Central memory CD8-positive, alpha-beta T cell (primary cell): ENCODE results near the gene B3GNT2.

ENCODE experiments used
- ATAC-seq: fragments of 150-1000 bp; cut with Tn5 transposase; replicated peaks from 2 replicates; pipeline ENCODE4 v1.10.0; 2022; ENCODE audit warnings: mild to moderate bottlenecking, moderate FRiP score, moderate number of reproducible peaks; ENCODE audit not compliant: poor library complexity, severe bottlenecking; ENCODE audit errors: extremely low read depth
- DNase-seq, 2 donors: peaks; one replicate each; pipeline ENCODE4 v3.0.0; 2021; ENCODE audit warnings: low spot score in 2 of 2
- H3K27ac Mint-ChIP-seq: one replicate; pipeline ENCODE4 v1.8.0; 2022; ENCODE audit warnings: low read depth, mild to moderate bottlenecking, moderate library complexity, mixed read lengths
- H3K27me3 Mint-ChIP-seq: one replicate; pipeline ENCODE4 v1.8.0; 2022; ENCODE audit warnings: mixed read lengths
- H3K36me3 Mint-ChIP-seq: one replicate; pipeline ENCODE4 v1.8.0; 2022; ENCODE audit warnings: mild to moderate bottlenecking, moderate library complexity, mixed read lengths; ENCODE audit not compliant: insufficient read depth
- H3K4me1 Mint-ChIP-seq: one replicate; pipeline ENCODE4 v1.8.0; 2022; ENCODE audit warnings: mixed read lengths
- H3K4me3 Mint-ChIP-seq: one replicate; pipeline ENCODE4 v1.8.0; 2022; ENCODE audit warnings: mild to moderate bottlenecking, moderate library complexity, mixed read lengths
- H3K9me3 Mint-ChIP-seq: one replicate; pipeline ENCODE4 v1.8.0; 2022; ENCODE audit warnings: mixed read lengths

B3GNT2 gene

DNA sequence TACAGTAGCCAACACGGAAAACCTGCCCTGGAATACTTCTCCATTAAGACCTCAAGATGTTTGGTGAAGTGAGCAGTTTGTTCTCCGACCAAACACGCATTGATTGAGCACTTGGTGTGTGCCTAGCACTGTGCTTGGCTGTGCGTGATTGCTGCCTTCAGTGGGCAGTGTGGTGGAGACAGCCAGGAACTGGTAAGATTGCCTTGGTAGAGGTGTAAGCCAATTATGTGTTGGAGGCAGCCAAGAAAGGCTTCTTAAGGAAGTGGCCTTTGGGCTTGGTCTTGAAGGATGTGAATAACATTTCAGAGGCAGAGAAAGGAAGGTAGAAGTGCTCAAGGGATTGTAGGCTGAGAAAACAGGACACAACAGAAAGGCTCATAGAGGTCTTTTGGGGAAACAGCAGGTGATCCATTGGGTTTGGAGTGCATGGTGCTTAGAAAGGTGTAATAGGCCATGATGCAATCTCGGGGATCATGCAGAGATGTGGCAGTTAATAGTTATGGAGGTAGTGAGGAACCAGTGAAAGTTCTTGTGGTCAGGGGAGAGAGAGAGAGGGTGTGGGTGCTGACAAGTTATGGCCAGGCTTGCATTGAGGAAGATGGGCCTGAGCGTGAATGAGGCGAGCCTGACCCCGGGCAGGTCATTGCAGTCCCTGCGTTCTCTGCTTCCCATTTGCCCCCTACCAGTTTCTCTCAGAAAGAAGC, 6.3 kb downstream of the B3GNT2 start:
- Mint-ChIP-seq H3K27me3 (no peaks in the 10 kb centered on the region), H3K4me3 (peak overlapping the region; percentile 71), H3K27ac (peak overlapping the region; percentile 93), H3K36me3 (peaks cover 24% of the 10 kb centered on the region), H3K4me1 (peaks cover 93% of the 10 kb centered on the region), H3K9me3 (no peaks in the 10 kb centered on the region)
- DNase-seq (no peak), ATAC-seq (peak; percentile 25)

DNA sequence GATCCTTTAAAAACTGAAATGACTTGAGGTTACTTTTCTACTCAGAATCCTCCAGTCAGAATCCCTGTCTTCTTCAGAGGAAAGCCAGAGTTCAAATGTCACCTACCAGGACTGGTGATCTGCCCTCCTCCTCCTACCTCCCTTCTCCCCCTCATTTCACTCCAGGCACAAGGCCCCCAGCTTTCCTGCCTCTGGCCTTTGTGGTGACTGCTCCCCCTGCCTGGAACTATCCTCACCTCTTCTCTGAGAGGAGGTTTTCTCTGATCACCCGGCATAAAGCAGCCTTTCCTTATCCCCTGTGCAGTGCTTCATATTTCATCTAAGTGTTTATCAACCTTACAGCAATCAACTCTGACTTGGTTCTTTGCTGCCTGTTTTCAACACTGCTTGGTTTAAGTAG, 6.8 kb downstream of the B3GNT2 start:
- ATAC-seq (no peak), DNase-seq (no peak)
- H3K27ac Mint-ChIP-seq: peak overlapping the region; percentile 93

DNA sequence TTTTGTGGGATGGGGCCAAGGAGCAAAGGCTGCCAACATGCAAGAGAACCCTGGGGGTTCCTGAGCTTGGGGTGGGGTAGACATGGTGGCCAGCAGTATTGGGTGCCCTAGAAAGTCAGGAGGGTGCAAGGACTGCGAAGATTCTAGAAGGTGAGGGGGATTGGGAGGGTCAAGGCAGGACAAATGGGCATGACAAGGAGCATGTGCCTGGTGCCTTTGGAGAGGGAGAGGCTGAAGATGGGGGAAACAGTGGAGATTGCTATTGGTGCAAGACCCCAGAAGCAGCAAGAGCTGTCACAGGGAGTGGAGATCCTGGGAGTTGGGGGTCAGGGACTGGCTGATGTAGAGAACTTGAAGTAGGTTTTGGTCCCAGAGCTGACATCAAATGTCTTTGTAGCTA, 7.5 kb downstream of the B3GNT2 start:
- Mint-ChIP-seq H3K4me3 (peak overlapping the region; percentile 12), H3K36me3 (peaks cover 23% of the 10 kb centered on the region), H3K27ac (no peak overlapping the region), H3K9me3 (no peaks in the 10 kb centered on the region), H3K27me3 (no peaks in the 10 kb centered on the region), H3K4me1 (peaks cover 94% of the 10 kb centered on the region)
- ATAC-seq (no peak), DNase-seq (no peak)

More for the DNA sequence above, 6.8 kb downstream of the B3GNT2 start:
- Mint-ChIP-seq H3K4me3 (peak overlapping the region; percentile 71), H3K36me3 (peaks cover 23% of the 10 kb centered on the region), H3K27me3 (no peaks in the 10 kb centered on the region), H3K4me1 (peaks cover 94% of the 10 kb centered on the region), H3K9me3 (no peaks in the 10 kb centered on the region)

DNA sequence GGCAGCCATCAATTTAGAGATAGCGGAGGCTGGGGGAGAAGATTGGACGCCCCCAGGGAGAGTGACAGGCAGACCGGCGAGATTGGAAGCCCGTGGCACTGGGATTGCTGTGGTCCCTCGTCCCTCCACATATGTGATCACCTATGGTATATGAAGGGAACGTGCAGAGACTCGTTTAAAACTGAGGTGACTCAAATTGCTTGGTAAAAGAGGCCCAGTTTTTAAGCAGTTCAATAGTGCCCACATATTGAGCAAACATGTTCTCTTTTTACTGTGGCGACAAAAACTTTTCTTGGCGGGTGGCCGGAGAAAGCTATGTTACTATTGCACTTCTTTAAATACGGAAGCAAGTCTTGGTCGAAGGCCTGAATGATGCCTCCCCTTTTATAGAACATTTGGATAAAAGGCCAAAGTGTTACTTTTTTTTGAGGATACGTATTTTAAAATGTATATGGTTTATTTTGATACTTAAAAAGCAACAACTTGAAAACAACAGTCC, 9.1 kb downstream of the B3GNT2 start:
- ATAC-seq: no peak
- peak overlapping the region; percentile 88 for H3K27ac Mint-ChIP-seq
- peaks cover 31% of the 10 kb centered on the region for H3K36me3 Mint-ChIP-seq
- no peak for DNase-seq
- H3K4me1 Mint-ChIP-seq: peaks cover 97% of the 10 kb centered on the region
- peak overlapping the region; percentile 56 for H3K4me3 Mint-ChIP-seq
- H3K27me3 Mint-ChIP-seq: no peaks in the 10 kb centered on the region
- H3K9me3 Mint-ChIP-seq: no peaks in the 10 kb centered on the region

DNA sequence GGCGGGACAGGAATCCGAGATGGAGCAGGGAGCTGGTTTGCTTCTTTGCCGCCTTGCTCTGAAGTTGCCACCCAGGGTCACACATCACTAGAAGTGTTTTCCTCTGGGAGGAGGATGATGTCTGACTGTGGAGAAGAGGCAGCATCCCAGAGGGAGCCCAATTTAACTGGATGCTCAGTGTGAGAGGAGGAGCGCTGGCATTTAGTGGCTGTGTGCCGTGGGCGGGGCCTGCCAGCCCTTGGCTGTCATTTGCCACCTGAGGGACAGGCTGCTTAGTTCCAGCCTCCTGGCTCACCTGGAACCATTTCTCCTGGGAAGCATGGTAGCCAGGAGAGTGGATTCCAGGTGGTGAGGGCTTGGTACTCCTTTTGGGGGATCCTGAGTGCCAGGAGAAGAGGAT, 9.6 kb downstream of the B3GNT2 start:
- Mint-ChIP-seq H3K27ac (peak overlapping the region; percentile 88), H3K9me3 (no peaks in the 10 kb centered on the region)

DNA sequence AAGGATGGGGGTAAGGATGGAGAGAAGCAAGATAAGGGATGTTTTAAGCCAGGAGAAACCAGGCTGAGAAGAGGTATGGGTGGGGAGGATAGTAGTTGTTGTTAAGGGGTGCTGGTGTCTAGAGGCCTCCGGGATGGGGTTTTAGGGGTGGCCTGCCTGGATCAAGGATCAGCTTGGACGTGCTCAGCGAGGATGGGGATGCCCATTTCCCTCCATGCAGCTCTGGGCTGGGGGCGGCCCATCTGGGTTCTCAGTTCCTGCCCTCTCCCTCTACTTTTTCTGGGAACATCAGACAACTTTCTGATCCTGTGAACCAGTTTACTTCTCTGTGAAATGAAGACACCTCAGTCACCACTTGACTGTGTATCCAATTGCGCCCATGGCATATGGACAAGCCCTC, 10.1 kb downstream of the B3GNT2 start:
- peak overlapping the region; percentile 56 for H3K4me3 Mint-ChIP-seq
- ATAC-seq (no peak), DNase-seq (no peak)
- H3K4me1 Mint-ChIP-seq: peaks cover 97% of the 10 kb centered on the region
- H3K36me3 Mint-ChIP-seq: peaks cover 32% of the 10 kb centered on the region
- no peaks in the 10 kb centered on the region for H3K27me3 Mint-ChIP-seq
- H3K9me3 Mint-ChIP-seq: no peaks in the 10 kb centered on the region
- H3K27ac Mint-ChIP-seq: peak overlapping the region; percentile 88

More for the DNA sequence above, 9.6 kb downstream of the B3GNT2 start:
- peak overlapping the region; percentile 56 for H3K4me3 Mint-ChIP-seq
- no peaks in the 10 kb centered on the region for H3K27me3 Mint-ChIP-seq
- H3K36me3 Mint-ChIP-seq: peaks cover 30% of the 10 kb centered on the region
- ATAC-seq (no peak), DNase-seq (no peak)
- peaks cover 97% of the 10 kb centered on the region for H3K4me1 Mint-ChIP-seq

DNA sequence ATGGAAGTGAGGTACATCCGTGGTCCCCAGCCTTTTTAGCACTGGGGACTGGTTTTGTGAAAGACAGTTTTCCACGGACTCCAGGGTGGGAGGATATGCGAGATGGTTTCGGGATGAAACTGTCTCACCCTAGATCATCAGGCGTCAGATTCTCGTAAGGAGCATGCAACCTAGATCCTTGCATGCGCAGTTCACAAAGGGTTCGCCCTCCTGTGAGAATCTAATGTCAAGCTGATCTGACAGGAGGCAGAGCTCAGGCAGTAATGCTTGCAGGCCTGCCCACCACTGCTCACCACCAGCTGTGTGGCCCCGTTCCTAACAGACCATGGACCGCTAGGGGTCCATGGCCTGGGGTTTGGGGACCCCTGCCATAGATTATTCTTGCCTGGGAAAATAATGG, 11.6 kb downstream of the B3GNT2 start:
- H3K9me3 Mint-ChIP-seq: no peaks in the 10 kb centered on the region
- peak overlapping the region; percentile 88 for H3K27ac Mint-ChIP-seq
- H3K4me1 Mint-ChIP-seq: peaks cover 97% of the 10 kb centered on the region
- no peak for ATAC-seq
- peak overlapping the region; percentile 55 for H3K4me3 Mint-ChIP-seq
- peaks cover 25% of the 10 kb centered on the region for H3K36me3 Mint-ChIP-seq
- no peak for DNase-seq
- no peaks in the 10 kb centered on the region for H3K27me3 Mint-ChIP-seq

DNA sequence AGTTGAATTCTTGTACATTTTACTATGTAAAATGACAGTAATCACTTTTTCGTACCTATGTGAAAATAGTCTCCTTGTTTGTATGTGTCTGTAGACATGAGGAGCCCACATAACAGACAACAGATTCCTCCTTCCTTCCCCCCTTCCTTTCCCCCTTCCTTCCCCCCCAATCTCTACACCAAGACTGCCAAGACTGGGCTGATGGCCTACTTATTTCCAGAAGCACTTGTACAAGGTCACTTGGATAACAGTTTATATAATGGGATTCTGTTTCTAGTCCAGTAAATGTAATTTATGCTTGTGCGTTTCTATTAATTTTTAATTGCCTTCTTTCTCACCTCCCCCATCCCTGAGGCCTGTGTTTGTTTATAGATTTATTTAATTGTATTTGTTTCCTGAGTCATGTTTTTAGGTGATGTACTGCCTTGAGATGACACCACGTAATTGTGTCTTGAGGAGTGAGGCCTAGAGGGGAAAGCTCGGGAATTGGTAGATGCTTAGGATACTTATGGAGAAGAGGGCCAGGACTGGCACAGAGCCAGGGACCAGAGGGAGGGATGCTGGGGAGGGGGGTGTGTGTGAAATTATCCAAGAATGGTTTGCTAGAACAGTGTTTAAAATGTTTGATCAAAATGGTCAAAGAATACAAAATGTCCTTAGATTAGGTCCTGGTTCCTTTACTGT, 12.3 kb downstream of the B3GNT2 start:
- peak overlapping the region; percentile 55 for H3K4me3 Mint-ChIP-seq
- DNase-seq (no peak), ATAC-seq (no peak)
- H3K27ac Mint-ChIP-seq: peak overlapping the region; percentile 88
- H3K36me3 Mint-ChIP-seq: peaks cover 24% of the 10 kb centered on the region
- no peaks in the 10 kb centered on the region for H3K27me3 Mint-ChIP-seq
- H3K4me1 Mint-ChIP-seq: peaks cover 92% of the 10 kb centered on the region
- no peaks in the 10 kb centered on the region for H3K9me3 Mint-ChIP-seq

DNA sequence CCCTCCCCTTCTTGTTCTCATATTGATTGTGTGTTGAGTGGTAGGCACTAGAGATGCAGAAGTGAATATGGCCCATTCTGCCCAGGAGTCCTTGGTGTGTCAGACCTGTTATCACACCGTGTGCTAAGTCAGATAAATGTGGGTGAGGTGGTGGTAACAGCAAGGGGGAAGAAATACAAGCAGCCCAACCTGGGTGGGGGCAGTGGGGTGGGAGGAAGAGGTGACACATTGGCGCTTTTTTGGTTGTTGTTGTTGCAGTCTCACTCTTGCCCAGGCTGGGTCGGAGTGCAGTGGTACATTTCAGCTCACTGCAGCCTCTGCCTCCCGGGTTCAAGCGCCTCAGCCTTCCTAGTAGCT, 12.8 kb downstream of the B3GNT2 start:
- Mint-ChIP-seq H3K36me3 (peaks cover 26% of the 10 kb centered on the region), H3K9me3 (no peaks in the 10 kb centered on the region), H3K27me3 (no peaks in the 10 kb centered on the region), H3K27ac (peak overlapping the region; percentile 88), H3K4me1 (peaks cover 92% of the 10 kb centered on the region), H3K4me3 (peak overlapping the region; percentile 55)
- DNase-seq (peak in 1 of 2 donors; percentile 74), ATAC-seq (peak; percentile 91)

DNA sequence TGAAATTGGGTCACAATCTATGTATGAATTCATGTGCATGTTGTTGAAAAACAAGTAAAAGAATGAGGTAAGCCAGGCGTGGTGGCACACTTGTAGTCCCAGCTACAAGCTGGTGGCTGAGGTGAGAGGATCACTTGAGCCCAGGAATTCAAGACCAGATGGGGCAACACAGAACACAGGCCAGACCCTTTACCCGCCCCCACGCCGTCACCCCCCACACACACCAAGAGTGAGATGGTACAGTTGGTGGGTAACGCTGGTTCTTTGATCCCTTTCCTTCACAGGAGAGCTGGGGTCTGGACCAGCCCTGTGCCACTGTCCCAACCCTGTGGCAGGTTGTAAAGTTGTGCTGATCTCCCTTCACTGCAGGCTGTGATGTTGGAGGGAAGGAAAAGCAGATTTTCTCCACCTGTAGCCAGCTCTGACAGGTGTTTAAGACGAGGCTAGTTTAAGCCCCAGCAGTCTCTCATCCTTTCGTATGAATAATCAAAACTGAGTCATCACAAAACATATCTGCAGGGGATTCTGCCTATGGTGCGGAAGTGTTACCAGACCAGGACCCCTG, 13.6 kb downstream of the B3GNT2 start:
- Mint-ChIP-seq H3K36me3 (peaks cover 32% of the 10 kb centered on the region), H3K9me3 (no peaks in the 10 kb centered on the region), H3K4me3 (peak overlapping the region; percentile 55), H3K4me1 (peaks cover 96% of the 10 kb centered on the region), H3K27ac (peak overlapping the region; percentile 88), H3K27me3 (no peaks in the 10 kb centered on the region)
- DNase-seq (no peak), ATAC-seq (peak; percentile 30)

DNA sequence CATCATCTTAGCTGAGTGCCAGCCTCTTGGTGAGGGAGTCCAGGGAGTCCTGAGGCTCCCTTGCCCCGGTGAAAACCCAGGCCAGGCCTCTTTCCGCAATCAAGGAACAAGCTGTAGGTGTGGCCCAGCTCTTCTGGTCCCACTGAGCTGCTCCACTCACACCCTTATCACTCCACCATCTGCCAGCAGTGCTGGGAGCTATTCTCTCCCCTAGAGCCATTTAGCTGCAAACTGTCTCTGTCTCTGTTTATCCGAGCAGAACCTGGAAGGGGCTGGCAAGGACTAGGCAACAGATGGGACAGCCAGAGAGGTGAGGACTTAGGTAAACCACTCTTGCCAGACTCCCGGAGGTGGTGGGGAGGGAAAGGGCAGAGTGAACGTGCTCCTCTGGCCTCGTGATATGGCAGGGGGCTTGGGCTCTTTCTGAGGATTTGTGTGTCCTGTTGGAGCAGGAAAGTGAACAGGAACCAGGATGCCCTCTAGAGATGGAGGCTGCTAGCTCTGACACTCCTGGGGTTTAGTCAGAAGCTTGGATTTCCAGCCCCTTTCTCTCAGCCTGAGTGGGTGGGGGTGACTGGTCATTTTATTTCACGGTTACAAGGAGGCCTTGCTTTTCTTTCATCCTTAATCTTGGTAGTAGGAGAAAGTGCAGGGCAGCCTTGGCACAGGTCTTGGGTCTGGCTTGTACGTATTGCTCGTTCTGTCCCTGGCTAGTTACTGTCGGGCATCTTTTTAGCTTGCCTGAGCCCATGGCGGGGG, 19.6 kb downstream of the B3GNT2 start:
- Mint-ChIP-seq H3K27me3 (no peaks in the 10 kb centered on the region), H3K36me3 (peaks cover 25% of the 10 kb centered on the region), H3K4me3 (peak overlapping the region; percentile 39), H3K27ac (peak overlapping the region; percentile 78), H3K4me1 (peaks cover 96% of the 10 kb centered on the region), H3K9me3 (no peaks in the 10 kb centered on the region)
- ATAC-seq: no peak
- DNase-seq: no peak

DNA sequence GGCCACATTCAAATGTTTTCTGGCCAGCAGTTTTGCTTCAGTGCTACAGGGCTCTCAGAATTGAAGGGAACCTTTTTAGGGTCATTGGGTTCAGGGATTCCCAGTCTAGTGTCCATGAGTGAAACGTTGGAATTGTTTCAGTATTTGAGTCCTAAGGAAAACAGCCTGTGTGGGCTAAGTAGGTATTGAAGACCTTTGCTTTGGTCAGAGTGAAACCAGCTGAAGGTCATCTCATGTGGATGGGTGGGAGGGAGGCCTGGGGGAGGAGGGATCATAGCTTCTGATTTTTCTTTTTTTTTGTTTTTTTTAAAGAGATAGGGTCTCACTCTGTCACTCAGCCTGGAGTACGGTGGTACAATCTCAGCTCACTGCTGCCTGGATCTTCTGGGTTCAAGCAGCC, 20.2 kb downstream of the B3GNT2 start:
- Mint-ChIP-seq H3K36me3 (peaks cover 23% of the 10 kb centered on the region), H3K4me1 (peaks cover 96% of the 10 kb centered on the region), H3K27me3 (no peaks in the 10 kb centered on the region), H3K9me3 (no peaks in the 10 kb centered on the region), H3K27ac (peak overlapping the region; percentile 78), H3K4me3 (peak overlapping the region; percentile 39)
- ATAC-seq (no peak), DNase-seq (no peak)
